ENCODE measurements around the gene SRGAP2.
"Not testable (repeated sequence)": the region's sequence is repeated elsewhere in the genome, so short reads cannot be mapped to it uniquely, and the experiment has no call there.

DNA sequence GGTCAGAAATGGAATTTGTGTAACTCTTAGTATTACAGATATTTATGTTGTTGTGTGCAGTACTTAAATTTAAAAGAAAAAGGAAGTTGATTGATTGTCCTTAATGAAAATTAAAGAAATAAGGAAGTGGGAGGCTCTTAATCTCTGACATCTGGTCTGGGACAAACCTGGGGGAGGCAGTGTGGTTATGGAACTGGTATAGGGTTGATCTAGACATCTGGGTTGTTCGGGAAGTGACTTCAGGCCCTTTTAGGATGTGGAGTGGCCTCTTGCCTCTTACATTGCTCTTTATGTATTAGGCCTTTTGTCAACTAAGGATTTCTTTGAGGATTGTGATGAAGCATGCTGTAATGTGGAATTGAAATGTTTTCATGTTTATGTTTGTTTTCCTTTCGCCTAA is 15.4 kb downstream of the SRGAP2 start:
- TF ChIP-seq PRRX2, CREB1, RORB (CRISPR knock-in tag; IDR thresholded peaks at IDR 0.05): not testable (repeated sequence)
- TF ChIP-seq, protein P1, sequence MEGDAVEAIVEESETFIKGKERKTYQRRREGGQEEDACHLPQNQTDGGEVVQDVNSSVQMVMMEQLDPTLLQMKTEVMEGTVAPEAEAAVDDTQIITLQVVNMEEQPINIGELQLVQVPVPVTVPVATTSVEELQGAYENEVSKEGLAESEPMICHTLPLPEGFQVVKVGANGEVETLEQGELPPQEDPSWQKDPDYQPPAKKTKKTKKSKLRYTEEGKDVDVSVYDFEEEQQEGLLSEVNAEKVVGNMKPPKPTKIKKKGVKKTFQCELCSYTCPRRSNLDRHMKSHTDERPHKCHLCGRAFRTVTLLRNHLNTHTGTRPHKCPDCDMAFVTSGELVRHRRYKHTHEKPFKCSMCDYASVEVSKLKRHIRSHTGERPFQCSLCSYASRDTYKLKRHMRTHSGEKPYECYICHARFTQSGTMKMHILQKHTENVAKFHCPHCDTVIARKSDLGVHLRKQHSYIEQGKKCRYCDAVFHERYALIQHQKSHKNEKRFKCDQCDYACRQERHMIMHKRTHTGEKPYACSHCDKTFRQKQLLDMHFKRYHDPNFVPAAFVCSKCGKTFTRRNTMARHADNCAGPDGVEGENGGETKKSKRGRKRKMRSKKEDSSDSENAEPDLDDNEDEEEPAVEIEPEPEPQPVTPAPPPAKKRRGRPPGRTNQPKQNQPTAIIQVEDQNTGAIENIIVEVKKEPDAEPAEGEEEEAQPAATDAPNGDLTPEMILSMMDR (IDR thresholded peaks at IDR 0.05), result not testable (repeated sequence)
